ENCODE results near the gene KRTAP12-3.
"Not testable (repeated sequence)": the region's sequence is repeated elsewhere in the genome, so short reads cannot be mapped to it uniquely, and the experiment has no call there.

The KRTAP12-3 gene

DNA sequence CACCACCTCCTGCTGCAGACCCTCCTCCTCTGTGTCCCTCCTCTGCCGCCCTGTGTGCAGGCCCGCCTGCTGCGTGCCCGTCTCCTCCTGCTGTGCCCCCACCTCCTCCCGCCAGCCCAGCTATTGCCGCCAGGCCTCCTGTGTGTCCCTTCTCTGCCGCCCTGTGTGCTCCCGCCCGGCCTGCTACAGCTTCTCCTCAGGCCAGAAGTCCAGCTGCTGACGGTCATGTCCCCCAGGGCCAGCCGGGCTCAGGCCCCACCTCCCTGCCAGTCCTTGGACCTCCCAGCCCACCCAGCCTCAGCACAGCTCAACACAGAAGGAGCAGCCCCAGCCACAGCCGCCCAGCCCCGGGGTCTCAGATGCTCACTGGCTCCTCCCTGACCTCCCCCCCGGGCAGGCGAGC, 29.9 kb upstream of the KRTAP12-3 start:
- DNase-seq: not testable (repeated sequence)

DNA sequence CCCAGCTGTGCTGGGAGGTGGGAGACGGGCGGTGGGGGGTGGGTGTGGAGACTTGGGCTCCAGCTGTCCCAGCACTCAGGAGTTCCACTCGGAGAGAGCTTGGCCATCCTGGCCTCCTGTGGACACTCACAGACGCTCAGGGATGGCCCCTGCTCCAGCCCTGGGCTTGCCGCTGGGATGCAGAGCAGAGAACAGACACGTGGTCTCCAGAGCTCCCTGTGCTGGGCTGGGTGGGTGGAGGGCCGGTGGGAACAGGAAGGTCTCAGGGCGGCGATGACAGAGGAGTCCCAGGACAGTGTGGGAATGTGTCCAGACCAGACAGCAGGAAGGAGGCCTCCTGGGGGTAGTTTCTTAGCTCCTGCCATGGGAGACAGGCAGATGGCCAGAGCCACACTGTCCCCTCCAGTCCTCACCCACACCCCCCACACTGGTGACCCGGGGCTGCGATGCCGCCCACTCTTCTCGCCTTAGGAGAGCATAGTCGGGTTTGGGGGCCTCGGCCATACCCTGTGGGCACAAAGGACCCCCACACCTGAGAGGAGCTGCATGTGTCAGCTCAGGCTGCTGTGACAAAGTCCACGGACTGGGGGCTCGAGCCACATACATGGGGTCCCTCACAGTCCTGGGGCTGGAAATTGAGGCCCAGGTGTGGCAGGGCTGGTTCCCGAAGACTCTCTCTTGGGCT, 28.9 kb upstream of the KRTAP12-3 start:
- no peak for DNase-seq

DNA sequence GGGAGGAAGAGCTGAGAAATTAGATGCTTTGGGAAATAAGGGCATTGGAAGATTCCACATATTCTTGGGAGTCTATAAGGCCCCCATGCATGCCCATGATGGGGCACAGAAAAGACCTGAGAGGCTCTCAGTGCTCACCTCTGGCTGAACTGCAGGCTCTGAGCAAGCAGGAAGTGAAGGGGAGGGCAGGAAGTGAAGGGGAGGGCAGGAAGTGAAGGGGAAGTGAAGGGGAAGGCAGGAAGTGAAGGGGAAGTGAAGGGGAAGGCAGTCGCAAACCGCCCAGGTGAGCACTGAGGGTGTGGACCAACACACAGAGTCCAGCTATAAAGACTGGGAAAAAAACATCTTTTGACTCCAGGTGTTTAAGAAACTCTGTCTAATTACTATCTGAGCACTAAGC, 27.3 kb upstream of the KRTAP12-3 start:
- DNase-seq: no peak

DNA sequence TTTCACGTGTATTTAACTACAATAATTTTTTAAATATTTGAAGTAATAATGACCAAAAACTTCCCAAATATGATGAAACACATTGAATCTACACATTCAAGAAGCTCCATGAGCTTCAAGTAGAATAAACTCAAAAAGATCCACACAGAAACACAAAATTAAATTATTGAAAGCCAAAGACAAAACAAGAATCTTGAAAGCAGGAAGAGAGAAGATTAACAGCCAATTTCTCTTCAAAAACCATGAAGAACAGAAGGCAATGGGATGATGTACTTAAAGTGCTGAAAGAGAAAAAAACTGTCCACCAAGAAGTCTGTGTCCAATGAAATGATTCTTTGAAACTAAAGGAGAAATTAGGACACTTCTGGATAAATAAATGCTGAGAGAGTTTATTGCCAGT, 25.7 kb upstream of the KRTAP12-3 start:
- DNase-seq: no peak

DNA sequence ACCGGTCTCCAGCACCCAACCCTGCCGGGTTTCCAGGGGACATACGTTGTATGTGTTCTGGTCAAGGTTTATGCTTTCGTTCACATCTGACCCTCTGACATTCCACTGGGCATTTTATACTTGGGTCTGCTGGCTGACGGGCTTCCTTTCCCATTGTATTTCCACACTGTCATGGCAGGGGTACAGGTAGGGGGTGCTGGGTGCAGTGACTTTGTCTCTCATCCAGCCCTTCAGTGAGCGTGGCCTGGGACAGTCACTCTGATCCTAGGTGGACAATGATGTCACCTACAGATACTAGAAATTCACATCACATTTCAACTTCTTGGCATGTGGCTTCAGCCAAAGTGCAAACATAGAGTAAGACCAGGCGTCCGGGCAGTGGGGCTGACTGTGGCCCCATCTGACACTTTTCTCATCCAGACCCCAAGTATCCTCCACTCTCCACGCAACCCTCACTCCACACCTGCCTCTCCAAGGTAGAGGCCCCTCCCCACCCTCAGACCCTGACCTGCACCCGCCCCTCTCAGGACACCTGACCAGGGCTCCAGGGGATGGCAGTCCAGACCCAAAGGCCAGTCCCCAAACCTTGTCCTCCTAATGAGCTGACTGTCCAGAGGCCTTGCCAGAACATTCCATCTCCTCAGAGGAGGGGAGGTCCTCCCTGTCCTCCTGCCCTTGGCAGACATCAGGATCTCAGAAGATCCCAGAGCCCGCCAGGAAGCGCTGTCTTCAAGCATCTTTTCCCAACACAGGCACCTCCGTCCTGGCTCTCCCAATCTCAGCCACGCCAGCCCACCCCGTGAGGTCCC, 21.3 kb upstream of the KRTAP12-3 start:
- no peak for DNase-seq

DNA sequence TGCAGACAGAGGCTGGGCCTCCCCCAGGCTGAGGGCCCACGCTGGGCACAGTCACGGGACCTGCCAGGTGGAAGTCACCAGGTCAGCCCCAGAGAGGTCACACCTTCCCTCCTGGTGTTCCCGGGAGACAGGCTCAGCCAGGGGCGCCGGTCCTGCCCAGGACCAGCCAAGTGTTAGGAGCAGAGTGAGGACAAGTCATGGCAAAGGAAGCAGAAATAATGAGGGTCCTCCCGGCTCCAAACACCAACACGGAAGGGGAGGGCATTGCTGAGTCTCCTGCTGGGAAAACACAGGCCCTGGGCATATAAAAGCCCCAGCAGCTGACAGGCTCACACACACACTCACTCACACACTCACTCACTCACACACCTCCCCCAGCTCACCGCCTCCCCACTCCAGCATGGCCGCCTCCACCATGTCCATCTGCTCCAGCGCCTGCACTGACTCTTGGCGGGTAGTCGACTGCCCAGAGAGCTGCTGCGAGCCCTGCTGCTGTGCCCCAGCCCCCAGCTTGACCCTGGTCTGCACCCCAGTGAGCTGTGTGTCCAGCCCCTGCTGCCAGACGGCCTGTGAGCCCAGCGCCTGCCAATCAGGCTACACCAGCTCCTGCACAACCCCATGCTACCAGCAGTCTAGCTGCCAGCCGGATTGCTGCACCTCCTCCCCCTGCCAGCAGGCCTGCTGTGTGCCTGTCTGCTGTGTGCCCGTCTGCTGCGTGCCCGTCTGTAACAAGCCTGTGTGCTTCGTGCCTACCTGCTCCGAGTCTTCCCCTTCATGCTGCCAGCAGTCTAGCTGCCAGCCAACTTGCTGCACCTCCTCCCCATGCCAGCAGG, 20.5 kb upstream of the KRTAP12-3 start, which contains the start of gene KRTAP10-10:
KRTAP10-10 (plus strand) TSS at position 339 of the 833 bp plus-strand sequence; CDS start at position 401, 62 bp downstream.
- DNase-seq: no peak

DNA sequence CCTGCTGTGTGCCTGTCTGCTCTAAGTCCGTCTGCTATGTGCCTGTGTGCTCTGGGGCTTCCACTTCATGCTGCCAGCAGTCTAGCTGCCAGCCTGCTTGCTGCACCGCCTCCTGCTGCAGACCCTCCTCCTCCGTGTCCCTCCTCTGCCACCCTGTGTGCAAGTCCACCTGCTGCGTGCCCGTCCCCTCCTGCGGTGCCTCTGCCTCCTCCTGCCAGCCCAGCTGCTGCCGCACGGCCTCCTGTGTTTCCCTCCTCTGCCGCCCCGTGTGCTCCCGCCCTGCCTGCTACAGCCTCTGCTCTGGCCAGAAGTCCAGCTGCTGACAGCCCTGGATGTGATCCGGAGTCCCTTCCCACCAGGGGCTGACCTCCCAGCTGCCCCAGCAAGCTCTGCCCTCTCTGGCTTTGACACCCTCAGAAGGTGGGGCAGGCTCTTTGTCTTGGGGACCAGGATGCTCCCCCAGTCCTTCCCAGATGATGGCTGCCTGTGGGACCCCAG, 19.8 kb upstream of the KRTAP12-3 start:
- DNase-seq: not testable (repeated sequence)

DNA sequence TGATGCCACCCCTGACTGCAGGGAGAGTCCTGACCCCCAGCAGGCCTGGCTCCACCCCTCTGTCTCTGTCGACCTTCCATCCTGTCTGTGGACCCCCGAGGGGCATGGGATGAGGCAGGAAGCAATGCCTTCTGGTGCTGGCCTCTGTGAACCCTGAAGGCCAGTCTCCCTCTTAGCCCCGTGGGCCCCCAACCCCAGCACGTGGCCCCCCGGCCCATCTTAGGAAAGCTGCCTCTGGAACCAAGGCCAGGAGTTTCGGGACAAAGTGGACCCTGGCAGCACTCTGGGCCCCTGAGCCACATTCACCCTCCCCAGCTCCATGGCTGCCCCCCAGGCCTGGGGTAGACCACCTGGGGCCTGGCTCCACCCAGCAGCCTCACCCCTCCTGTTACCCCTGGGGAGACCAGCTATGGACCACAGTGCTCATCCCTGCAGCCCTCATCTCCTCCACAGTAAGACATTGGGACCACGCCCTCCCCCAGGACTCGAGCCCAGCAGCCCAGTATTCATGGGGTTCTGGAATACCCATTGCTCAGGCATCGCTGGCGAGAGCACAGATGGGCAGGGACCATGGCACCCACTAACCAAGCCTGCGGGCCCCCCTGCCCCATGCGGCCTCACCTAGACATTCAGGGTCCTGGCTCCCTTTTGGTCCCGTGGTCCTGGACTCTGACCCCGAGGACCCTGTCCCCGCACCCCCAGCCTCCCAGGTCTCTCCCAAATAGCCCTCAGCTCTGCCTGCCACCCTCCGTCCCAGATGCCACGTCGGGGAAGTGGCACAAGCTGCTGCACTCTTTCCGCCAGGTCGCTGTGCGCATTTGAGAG, 19.0 kb upstream of the KRTAP12-3 start:
- DNase-seq: not testable (repeated sequence)

DNA sequence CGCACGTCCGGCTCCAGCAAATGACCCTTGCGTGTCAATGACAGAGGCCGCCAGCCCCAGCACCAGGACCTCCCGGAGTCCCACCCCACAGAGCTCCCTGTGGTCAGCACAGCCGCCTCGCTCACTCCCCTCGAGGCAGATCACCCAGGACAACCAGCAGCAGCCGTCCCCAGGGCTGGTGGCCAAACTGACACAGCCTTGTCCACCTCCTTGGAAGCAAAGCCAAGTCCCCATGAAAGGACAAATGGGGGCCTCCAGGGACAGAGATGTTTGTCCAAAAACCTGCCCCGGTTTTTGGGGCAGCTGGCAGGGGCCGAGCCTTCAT, 18.4 kb upstream of the KRTAP12-3 start:
- DNase-seq: no peak

DNA sequence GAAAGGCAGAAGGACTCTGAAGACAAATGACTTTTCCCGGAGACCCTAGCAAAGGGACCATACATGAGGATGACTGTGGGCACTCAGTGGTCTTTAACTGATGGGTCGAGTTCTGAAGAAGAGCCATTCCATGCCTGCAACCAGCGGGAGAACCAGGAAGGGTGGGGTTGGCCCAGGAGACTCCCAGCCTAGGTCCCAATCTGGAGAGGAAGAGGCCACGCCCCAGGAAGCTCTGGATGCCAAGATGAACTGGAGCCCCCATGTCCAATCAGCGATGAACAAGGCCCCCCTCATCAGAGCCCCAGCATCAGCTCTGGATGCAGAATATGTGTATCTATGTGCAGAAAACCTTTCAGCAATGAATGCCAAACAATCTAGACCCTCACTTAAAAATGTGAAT, 17.0 kb upstream of the KRTAP12-3 start:
- no peak for DNase-seq

DNA sequence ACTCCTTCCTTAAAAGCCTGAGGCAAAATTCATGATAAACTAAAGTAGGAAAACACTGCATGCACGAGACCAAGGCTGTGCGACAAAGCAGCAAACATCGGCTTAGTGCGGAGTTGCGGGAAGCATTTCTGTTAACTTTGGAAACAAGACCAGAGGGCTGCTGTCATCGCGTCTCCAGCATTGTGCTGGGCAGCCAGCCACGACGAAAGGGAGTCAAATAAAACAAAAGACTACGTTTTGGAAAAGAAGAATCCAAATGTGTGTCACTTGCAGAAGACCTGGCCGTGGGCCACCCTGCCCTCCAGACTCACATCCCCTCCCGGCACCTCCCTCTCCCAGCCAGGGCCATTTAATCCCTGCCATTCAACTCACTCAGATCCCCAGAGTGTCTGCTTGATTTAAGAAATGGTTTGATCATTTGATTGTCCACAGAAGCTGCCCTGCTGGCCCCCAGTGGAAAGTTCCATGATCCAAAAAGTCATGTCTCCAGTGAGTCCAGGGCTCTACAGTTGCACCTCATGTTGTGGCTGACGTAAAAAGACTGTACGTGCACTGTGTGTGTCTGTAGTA, 13.9 kb upstream of the KRTAP12-3 start:
- no peak for DNase-seq

DNA sequence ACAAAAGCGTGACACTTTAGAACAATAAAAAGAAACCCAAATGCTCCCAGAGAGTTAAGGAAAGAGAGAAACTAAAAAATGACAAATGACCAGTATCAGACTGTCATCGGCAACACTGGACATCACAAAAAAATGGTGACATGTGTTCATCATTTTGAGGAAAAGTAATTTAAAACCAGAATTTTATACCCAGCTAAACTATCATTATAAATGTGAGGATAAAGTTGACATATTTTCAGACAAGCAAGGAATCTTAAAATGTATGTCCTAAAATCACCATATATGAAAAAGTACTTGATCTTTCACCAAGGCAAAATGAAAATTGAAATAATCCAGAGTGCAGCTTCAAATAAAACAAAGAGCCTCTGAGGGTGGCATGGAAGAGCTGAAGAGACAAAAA, 12.9 kb upstream of the KRTAP12-3 start:
- no peak for DNase-seq

DNA sequence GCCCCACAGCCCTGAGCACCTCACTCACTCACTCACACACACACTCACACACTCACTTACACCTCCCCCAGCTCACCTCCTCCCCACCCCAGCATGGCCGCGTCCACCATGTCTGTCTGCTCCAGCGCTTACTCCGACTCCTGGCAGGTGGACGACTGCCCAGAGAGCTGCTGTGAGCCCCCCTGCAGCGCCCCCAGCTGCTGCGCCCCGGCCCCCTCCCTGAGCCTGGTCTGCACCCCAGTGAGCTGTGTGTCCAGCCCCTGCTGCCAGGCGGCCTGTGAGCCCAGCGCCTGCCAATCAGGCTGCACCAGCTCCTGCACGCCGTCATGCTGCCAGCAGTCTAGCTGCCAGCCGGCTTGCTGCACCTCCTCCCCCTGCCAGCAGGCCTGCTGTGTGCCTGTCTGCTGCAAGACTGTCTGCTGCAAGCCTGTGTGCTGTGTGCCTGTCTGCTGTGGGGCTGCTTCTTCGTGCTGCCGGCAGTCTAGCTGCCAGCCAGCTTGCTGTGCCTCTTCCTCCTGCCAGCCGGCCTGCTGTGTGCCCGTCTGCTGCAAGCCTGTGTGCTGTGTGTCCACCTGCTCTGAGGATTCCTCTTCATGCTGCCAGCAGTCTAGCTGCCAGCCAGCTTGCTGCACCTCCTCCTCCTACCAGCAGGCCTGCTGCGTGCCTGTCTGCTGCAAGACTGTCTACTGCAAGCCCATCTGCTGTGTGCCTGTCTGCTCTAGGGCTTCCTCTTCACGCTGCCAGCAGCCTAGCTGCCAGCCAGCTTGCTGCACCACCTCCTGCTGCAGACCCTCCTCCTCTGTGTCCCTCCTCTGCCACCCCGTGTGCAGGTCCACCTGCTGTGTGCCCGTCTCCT, 11.1 kb upstream of the KRTAP12-3 start, which contains the start of gene KRTAP10-11:
KRTAP10-11 (plus strand) TSS at position 49 of the 856 bp plus-strand sequence; CDS start at position 94, 45 bp downstream.
- DNase-seq: not testable (repeated sequence)

DNA sequence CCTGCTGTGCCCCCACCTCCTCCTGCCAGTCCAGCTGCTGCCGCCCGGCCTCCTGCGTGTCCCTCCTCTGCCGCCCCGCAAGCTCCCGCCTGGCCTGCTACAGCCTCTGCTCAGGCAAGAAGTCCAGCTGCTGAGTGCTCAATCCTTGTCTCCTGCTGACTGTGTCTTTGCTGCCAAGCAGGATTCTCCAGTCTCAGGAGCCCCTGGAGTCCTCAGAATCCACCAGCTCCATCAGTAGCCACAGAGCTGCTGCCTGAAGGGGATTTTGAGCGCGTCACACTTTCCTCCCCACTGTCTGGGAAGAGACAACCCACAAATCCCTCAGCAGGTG, 10.5 kb upstream of the KRTAP12-3 start:
- no peak for DNase-seq

DNA sequence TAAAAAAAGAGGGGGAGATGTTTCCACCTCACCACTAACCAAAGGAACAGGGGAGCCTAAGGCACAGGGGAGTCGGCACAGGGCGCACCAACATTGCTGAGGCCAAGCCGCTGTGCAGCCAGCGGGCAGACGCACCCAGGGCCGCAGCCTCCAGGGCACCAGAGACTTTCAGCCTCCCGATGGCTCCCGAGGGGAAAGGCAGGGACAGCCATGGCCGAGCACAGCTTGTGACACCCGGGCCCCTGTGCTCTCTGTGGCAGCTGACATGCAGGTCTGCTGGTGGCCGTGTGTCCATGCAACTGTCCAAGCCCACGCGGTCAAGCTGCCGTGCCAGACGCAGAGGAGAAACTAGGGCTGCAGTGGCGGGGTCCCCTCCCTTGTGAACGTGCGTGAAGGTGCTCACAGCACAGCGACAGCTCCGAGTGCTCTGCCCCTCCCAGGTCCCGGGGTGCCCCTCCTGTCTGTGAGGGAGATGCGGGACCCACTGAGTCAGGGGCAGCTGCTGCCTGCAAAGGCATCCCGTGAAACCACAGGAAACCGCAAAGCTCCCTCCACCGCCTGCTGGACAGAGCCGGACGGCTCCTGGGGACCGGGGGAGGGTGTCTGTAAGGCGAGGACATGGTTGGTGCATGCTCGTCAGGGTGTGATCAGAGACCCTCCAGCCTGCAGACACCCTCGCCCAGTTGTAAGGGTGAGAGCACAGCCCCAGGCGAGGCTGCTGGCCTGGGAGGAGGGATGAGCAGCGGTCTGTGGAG, 9.0 kb upstream of the KRTAP12-3 start:
- no peak for DNase-seq

DNA sequence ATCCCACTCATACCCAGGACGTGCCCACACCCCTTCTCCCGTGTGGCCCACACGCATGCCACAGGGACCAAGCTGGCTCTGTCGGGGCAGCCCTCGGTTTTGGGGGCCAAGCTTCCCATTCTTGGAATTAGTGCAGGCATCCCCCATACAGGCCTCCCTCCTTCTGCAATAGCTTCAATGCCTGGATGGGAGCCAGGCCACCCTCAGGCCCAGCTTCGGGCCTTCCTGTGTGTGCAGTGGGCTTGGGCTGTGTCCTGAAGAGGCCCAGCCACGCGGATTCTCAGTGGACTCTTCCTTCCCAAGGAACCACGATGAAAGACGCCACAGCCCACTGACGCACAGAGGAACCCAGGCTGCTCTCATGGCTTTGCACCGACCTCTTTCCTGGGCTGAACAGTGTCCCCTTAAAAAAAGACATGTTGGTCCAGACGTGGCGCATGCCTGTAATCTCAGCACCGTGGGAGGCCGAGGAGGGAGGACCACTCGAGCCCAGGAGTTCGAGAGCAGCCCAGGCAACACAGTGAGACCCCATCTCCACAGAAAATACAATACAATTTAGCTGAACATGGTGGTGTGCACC, 8.1 kb upstream of the KRTAP12-3 start:
- no peak for DNase-seq

DNA sequence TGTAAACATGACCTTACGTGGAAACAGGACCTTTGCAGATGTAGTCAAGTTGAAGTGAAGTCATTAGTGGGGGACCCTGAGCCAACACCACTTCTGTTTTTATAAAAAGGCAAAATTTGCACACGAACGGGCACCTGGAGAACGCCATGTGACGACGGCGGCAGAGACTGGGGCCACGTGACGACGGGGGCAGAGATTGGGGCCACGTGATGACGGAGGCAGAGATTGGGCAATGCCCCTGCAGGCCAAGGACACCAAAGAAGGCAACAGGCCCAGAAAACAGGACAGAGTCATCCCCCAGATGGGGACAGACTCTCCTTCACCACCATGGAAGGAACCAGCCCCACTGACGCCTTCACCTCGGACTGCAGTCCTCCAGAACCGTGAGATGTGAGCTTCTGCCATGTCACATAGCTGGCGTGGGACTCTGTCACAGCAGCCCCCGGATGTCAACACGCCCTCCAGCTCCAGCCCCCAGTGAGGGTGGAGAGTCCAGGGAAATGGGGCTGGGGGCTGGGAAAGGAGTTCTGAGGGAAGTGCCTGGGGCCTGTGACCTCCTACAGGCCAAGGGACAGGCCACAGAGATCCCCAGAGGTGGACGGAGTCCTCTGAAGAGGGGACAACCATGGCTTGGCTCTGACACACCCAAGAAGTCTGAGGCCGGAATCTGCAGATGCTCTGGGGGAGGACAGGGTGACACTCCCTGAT, 7.3 kb upstream of the KRTAP12-3 start:
- DNase-seq: no peak

DNA sequence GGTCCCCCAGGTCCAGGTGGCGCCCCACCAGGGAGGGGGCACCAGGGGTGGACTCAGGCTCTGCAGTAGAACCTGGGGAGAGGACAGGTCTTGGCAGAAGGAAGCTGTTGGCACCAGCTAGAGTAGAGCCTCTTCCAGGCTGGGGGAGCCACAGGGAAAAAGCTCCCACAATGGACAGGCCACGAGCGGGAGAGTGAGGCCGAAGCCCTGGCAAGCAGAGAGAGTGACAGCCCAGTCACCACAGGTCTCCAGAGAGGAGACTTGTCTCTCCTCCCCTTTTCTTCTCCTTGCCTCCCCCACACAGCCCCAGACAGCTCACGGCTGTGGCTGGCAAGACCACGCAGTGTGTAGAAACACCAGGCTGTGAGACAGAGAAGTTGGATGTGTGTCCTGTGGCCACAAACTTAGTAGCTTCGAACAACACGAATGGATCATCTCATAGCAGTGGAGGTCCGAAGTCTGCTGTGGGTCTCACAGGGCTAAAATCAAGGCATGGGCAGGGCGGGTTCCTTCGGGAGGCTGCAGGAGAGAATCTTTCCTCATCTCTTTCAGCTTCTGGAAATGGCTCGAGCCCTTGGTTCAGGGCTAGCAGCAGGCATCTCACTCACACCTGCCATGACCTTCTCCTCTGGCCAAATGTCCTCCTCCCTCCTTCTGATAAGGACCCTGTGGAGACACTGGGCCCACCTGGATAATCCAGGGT, 6.6 kb upstream of the KRTAP12-3 start:
- no peak for DNase-seq

DNA sequence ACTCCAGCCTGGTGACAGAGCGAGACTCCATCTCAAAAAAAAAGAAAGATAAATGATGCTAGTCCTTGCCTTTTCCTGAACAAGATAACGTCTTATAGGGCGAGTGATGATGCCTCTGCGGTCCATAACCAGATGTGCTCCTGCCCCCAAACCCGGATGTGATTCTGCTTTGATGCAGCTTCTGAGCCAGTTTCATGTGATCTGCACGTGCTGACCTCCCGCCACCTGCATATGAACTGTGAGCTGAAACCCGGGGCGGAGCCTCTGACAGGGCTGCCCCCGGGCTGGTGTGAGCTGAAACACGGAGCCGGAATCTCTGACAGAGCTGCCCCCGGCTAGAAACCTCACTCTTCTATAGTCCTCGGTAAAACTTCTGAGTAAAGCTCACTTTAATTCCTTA, 4.6 kb upstream of the KRTAP12-3 start:
- DNase-seq: no peak
